Choroid plexus epithelial cell (primary cell): Measurements from ENCODE around the gene WDR35.
A peak's percentile ranks its signal among the peaks of the same experiment; 100 is the strongest.

ENCODE experiments used
- DNase-seq: peaks from one replicate; pipeline ENCODE4 v3.0.0-alpha.2; 2010; ENCODE audit warnings: low read depth
- H3K4me3 ChIP-seq: 2 replicates; pipeline ENCODE4 v1.5.1; 2011; ENCODE audit warnings: low read depth, mild to moderate bottlenecking, control low read depth, low read length, moderate library complexity
- CTCF ChIP-seq: conservative IDR thresholded peaks from 2 replicates; pipeline ENCODE4 v1.5.1; 2011; ENCODE audit warnings: low read depth, mild to moderate bottlenecking, control low read depth, inconsistent platforms, low read length, moderate library complexity

WDR35 gene

GRCh38 chr2:19989667-19990415, at the start of gene WDR35:
TSS of gene WDR35 (minus strand) at chr2:19990105. CDS start at chr2:19990015, 90 bp downstream.
- peak within 1 kb of the TSS; percentile 68 for H3K4me3 ChIP-seq
- peak; percentile 83 for DNase-seq
- no peak for TF ChIP-seq CTCF

GRCh38 chr2:20037660-20038059, 47.8 kb upstream of the WDR35 start:
- no peak overlapping the region for H3K4me3 ChIP-seq
- no peak for DNase-seq
- TF ChIP-seq CTCF: no peak

- DNase-seq: no peak
- TF ChIP-seq CTCF: no peak
- H3K4me3 ChIP-seq: no peak overlapping the region
These were observed 46.2 kb upstream of the WDR35 start for GRCh38 chr2:20035955-20036666.

- DNase-seq: no peak
These were observed 44.9 kb upstream of the WDR35 start for GRCh38 chr2:20034821-20035220.

GRCh38 chr2:20034218-20034617, 44.3 kb upstream of the WDR35 start:
- no peak for TF ChIP-seq CTCF
- no peak for DNase-seq
- H3K4me3 ChIP-seq: no peak overlapping the region

More at GRCh38 chr2:20034821-20035220, 44.9 kb upstream of the WDR35 start:
- H3K4me3 ChIP-seq: no peak overlapping the region
- TF ChIP-seq CTCF: no peak

- H3K4me3 ChIP-seq: no peak overlapping the region
- no peak for DNase-seq
- no peak for TF ChIP-seq CTCF
These were observed 43.4 kb upstream of the WDR35 start for GRCh38 chr2:20033322-20033721.
